ENCODE measurements around the gene CPSF3. TPM values are rescaled to one million over a fixed set of nuclear protein-coding genes. Genes with fewer than 3 reads are reported as not detected.
"Not testable (repeated sequence)": the region's sequence is repeated elsewhere in the genome, so short reads cannot be mapped to it uniquely, and the experiment has no call there.

Gene CPSF3
- total RNA-seq, 1 donor from 2014 or later, result 24.9 TPM

DNA sequence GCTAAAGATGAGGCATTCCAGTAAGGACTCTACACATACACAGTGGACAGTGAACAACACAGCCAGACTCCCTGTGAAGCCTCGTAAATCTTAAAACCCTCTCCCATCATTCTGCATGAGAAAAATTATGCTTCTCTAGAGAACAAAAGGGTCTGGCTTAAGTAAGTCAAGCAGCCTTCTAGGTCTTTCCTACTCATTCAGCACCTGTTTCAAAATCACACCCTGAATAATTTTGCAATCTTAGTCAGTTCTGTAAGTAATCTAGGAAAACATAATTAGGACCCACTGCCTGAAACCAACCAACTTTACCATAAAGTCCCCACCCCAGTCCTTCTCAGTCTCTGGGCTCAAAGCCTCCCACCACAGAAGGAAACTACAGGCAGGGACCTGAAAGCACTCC is 70.6 kb downstream of the CPSF3 start:
- Mint-ChIP-seq H3K4me3 (ENCODE audit: unreplicated experiment) (no peak overlapping the region), H3K27ac (ENCODE audit: unreplicated experiment) (no peak overlapping the region), H3K36me3 (ENCODE audit: low read depth) (peaks cover 33% of the 10 kb centered on the region), H3K9me3 (ENCODE audit: low read depth) (no peaks in the 10 kb centered on the region), H3K4me1 (ENCODE audit: low read depth) (peaks cover 22% of the 10 kb centered on the region), H3K27me3 (ENCODE audit: low read depth) (no peaks in the 10 kb centered on the region)
- TF ChIP-seq, protein P1, sequence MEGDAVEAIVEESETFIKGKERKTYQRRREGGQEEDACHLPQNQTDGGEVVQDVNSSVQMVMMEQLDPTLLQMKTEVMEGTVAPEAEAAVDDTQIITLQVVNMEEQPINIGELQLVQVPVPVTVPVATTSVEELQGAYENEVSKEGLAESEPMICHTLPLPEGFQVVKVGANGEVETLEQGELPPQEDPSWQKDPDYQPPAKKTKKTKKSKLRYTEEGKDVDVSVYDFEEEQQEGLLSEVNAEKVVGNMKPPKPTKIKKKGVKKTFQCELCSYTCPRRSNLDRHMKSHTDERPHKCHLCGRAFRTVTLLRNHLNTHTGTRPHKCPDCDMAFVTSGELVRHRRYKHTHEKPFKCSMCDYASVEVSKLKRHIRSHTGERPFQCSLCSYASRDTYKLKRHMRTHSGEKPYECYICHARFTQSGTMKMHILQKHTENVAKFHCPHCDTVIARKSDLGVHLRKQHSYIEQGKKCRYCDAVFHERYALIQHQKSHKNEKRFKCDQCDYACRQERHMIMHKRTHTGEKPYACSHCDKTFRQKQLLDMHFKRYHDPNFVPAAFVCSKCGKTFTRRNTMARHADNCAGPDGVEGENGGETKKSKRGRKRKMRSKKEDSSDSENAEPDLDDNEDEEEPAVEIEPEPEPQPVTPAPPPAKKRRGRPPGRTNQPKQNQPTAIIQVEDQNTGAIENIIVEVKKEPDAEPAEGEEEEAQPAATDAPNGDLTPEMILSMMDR (IDR thresholded peaks at IDR 0.05), result no peak
- no peak for DNase-seq (ENCODE audit: low spot score)

DNA sequence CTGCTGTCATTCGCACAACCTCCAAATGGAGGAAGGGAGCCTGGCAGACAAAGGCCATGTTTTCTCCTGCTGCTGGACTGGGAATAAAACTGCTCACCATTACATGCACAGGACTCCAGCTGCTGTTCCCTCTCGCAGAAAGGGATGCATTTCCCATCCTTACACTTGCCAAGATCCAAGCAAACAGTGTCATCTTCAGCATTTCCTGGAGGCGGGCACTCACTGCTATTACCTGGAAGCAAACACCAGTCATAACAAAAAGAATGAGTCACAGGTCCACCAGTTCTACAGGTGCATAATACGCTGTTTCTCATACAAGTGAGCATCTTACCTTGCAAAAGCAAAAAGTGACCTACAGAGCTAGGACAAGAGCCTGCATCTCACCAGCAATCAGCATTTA is 73.6 kb downstream of the CPSF3 start:
- no peak overlapping the region for H3K4me3 Mint-ChIP-seq (ENCODE audit: unreplicated experiment)
- DNase-seq (ENCODE audit: low spot score), result no peak
- H3K9me3 Mint-ChIP-seq (ENCODE audit: low read depth), result no peaks in the 10 kb centered on the region
- H3K36me3 Mint-ChIP-seq (ENCODE audit: low read depth), result peaks cover 33% of the 10 kb centered on the region
- peaks cover 22% of the 10 kb centered on the region for H3K4me1 Mint-ChIP-seq (ENCODE audit: low read depth)
- H3K27me3 Mint-ChIP-seq (ENCODE audit: low read depth), result no peaks in the 10 kb centered on the region
- TF ChIP-seq, protein P1 (IDR thresholded peaks at IDR 0.05), result no peak
- H3K27ac Mint-ChIP-seq (ENCODE audit: unreplicated experiment), result no peak overlapping the region

DNA sequence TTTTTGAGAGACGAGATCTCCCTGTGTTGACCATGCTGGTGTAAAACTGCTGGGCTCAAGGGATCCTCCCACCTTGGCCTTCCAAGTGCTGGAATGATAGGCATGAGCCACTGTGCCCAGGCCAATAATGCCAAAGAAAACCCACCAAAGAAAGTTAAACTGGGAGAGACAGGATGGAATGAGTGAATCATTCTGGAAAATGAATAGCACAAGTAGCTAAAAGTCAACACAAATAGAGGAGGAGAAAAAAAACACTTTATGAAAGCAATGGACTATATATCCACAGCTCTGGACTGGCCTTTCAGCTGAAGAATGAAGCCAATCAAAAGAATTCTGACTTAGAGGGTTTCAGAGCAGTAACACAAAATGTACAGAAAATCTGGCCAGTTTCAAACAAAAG is 74.8 kb downstream of the CPSF3 start:
- DNase-seq (ENCODE audit: low spot score), result no peak
- H3K9me3 Mint-ChIP-seq (ENCODE audit: low read depth), result no peaks in the 10 kb centered on the region
- peaks cover 22% of the 10 kb centered on the region for H3K4me1 Mint-ChIP-seq (ENCODE audit: low read depth)
- H3K36me3 Mint-ChIP-seq (ENCODE audit: low read depth), result peaks cover 35% of the 10 kb centered on the region
- TF ChIP-seq, protein P1 (IDR thresholded peaks at IDR 0.05), result no peak
- H3K4me3 Mint-ChIP-seq (ENCODE audit: unreplicated experiment), result peak overlapping the region; percentile 13
- H3K27ac Mint-ChIP-seq (ENCODE audit: unreplicated experiment), result peak overlapping the region; percentile 76
- H3K27me3 Mint-ChIP-seq (ENCODE audit: low read depth), result no peaks in the 10 kb centered on the region

DNA sequence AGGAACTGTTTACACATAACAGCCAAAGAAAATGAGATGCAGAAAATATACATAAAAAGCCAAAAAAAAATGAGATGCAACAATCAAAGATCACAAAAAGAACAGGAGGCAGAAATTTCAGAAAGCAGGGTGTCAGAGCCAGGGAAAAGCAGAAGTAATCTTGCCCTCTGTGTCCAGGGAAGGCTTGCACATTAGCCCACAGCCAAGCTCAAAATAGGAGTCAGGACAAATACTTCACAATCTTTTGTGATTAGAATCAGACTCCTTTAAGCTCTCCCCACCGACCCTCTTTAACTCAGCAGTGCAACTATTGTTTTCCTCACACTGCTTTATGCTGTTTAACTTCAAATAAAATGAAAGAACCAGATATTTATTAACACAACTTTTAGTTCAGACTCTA is 85.5 kb downstream of the CPSF3 start:
- peaks cover 18% of the 10 kb centered on the region for H3K36me3 Mint-ChIP-seq (ENCODE audit: low read depth)
- peak overlapping the region; percentile 49 for H3K27ac Mint-ChIP-seq (ENCODE audit: unreplicated experiment)
- TF ChIP-seq, protein P1 (IDR thresholded peaks at IDR 0.05), result no peak
- H3K4me3 Mint-ChIP-seq (ENCODE audit: unreplicated experiment), result no peak overlapping the region
- no peak for DNase-seq (ENCODE audit: low spot score)
- H3K27me3 Mint-ChIP-seq (ENCODE audit: low read depth), result no peaks in the 10 kb centered on the region
- no peaks in the 10 kb centered on the region for H3K9me3 Mint-ChIP-seq (ENCODE audit: low read depth)
- peaks cover 14% of the 10 kb centered on the region for H3K4me1 Mint-ChIP-seq (ENCODE audit: low read depth)

DNA sequence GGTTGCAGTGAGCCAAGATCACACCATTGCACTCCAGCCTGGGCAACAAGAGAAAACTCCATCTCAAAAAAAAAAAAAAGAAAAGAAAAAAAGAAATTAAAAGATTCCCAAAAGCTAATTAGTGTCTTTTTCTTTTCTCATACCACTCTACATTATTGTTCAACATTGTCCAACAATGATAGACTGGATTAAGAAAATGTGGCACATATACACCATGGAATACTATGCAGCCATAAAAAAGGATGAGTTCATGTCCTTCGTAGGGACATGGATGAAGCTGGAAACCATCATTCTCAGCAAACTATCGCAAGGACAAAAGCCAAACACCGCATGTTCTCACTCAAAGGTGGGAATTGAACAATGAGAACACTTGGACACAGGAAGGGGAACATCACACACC is 90.5 kb downstream of the CPSF3 start:
- H3K27me3 Mint-ChIP-seq (ENCODE audit: low read depth); H3K9me3 Mint-ChIP-seq (ENCODE audit: low read depth); H3K4me1 Mint-ChIP-seq (ENCODE audit: low read depth); DNase-seq (ENCODE audit: low spot score); H3K4me3 Mint-ChIP-seq (ENCODE audit: unreplicated experiment): not testable (repeated sequence)
- H3K36me3 Mint-ChIP-seq (ENCODE audit: low read depth), result peaks cover 20% of the 10 kb centered on the region
- H3K27ac Mint-ChIP-seq (ENCODE audit: unreplicated experiment), result peak overlapping the region; percentile 17

DNA sequence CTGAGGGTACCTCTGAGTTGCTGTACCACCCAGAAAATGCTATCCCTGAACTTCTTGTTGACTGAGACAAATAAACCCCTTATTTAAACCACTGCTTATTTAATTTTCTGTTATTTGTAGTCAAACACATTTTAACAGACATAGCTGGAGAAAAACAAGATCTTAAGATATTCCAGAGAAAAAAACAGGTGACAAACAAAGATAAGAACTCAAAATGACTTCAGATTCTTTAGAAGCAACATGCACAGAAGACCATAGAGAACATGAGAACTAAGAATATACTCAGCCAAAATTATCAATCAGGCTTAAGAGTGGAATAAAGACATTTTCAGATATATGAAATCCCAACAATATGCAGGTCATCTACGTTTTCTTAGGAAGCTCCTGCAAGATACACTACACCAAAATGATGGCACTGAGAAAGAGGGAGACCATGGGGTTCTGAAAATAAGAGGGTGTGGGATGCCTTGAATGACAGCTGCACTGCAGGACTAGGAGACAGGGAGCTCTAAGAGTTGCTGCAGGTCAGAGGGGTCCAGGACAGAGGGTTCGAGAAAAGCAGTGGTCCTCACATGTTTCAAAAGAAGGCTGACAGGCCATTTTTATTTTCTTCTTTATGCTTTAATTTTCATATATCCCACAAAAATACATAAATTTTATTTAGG is 93.8 kb downstream of the CPSF3 start:
- DNase-seq (ENCODE audit: low spot score), result no peak
- H3K9me3 Mint-ChIP-seq (ENCODE audit: low read depth), result no peaks in the 10 kb centered on the region
- no peak overlapping the region for H3K27ac Mint-ChIP-seq (ENCODE audit: unreplicated experiment)
- peaks cover 31% of the 10 kb centered on the region for H3K36me3 Mint-ChIP-seq (ENCODE audit: low read depth)
- H3K4me3 Mint-ChIP-seq (ENCODE audit: unreplicated experiment), result no peak overlapping the region
- no peaks in the 10 kb centered on the region for H3K4me1 Mint-ChIP-seq (ENCODE audit: low read depth)
- TF ChIP-seq, protein P1 (IDR thresholded peaks at IDR 0.05), result no peak
- H3K27me3 Mint-ChIP-seq (ENCODE audit: low read depth), result no peaks in the 10 kb centered on the region

All from chondrocyte (in vitro differentiated cells).